Tibial artery (tissue), 4 donors: ENCODE measurements around the gene NANS.

ENCODE experiments used
- DNase-seq, 2 donors: peaks; one replicate each; pipeline ENCODE4 v3.0.0-alpha.2; 2019
- H3K27ac ChIP-seq, 2 donors: fragments of 200-600 bp; sonication (generic) in 1 of 2; 1 replicate in 1 of 2; 2 replicates in 1 of 2; pipeline ENCODE4 v1.5.1; 2018 to 2019; ENCODE audit warnings: mild to moderate bottlenecking in 1 of 2
- H3K27me3 ChIP-seq, 2 donors: fragments of 200-600 bp; sonication (generic) in 1 of 2; one replicate each; pipeline versions ENCODE4 v1.5.1 to v1.6.0; 2016 to 2019
- H3K36me3 ChIP-seq, 3 donors: fragments of 200-600 bp; sonication (generic) in 2 of 3; one replicate each; pipeline ENCODE4 v1.5.1; 2016 to 2019; ENCODE audit warnings: mild to moderate bottlenecking in 2 of 3
- H3K4me1 ChIP-seq, 4 donors: fragments of 200-600 bp; sonication (generic) in 2 of 4; 1 replicate in 3 of 4; 2 replicates in 1 of 4; pipeline ENCODE4 v1.5.1; 2016 to 2019
- H3K4me3 ChIP-seq, 2 donors: fragments of 200-600 bp; sonication (generic) in 1 of 2; 1 replicate in 1 of 2; 2 replicates in 1 of 2; pipeline ENCODE4 v1.5.1; 2018 to 2019; ENCODE audit warnings: mild to moderate bottlenecking in 2 of 2
- H3K9me3 ChIP-seq, 3 donors: fragments of 200-600 bp; sonication (generic) in 1 of 3; one replicate each; pipeline ENCODE4 v1.5.1; 2016 to 2019
- CTCF ChIP-seq, 2 experiments: fragments of 200-600 bp in 1 of 2; fragments of 450-650 bp in 1 of 2; IDR thresholded peaks; one replicate each; pipeline ENCODE4 v1.5.1; 2017 to 2019; ENCODE audit warnings: antibody characterized with exemption in 2 of 2, mild to moderate bottlenecking in 1 of 2, moderate library complexity in 1 of 2
- intact Hi-C: fragments of 100-400 bp; cut with DNase I; formaldehyde crosslinking; loops from one replicate; pipeline ENCODE4 v1.15.0; 2023; ENCODE audit warnings: low total_unique reads

NANS gene

GRCh38 chr9:98064623-98065392 is 8.3 kb downstream of the NANS start:
- Histone ChIP-seq H3K27ac (no peak overlapping the region), H3K4me3 (no peak overlapping the region), H3K27me3 (no peaks in the 10 kb centered on the region), H3K36me3 (peaks cover 15 to 53% (median 43%) of the 10 kb centered on the region in 3 donors), H3K9me3 (no peaks in the 10 kb centered on the region), H3K4me1 (no peaks in the 10 kb centered on the region)
- DNase-seq: no peak
- no peak for TF ChIP-seq CTCF (IDR thresholded peaks at IDR 0.05)
- intact Hi-C loops: no loop called here

GRCh38 chr9:98066235-98066634 is 9.7 kb downstream of the NANS start:
- Histone ChIP-seq H3K4me3 (no peak overlapping the region), H3K27me3 (no peaks in the 10 kb centered on the region), H3K36me3 (peaks cover 15 to 43% (median 38%) of the 10 kb centered on the region in 3 donors), H3K9me3 (no peaks in the 10 kb centered on the region), H3K27ac (no peak overlapping the region), H3K4me1 (no peaks in the 10 kb centered on the region)
- no peak for DNase-seq
- no peak for TF ChIP-seq CTCF (IDR thresholded peaks at IDR 0.05)
- intact Hi-C loops: no loop called here

GRCh38 chr9:98067184-98067583 is 10.7 kb downstream of the NANS start:
- intact Hi-C loops: no loop called here

GRCh38 chr9:98069551-98069950 is 13.0 kb downstream of the NANS start:
- DNase-seq: no peak
- TF ChIP-seq CTCF (IDR thresholded peaks at IDR 0.05): no peak
- Histone ChIP-seq H3K36me3 (peaks cover 2 to 15% (median 12%) of the 10 kb centered on the region in 3 donors), H3K27ac (no peak overlapping the region), H3K4me1 (peaks cover 0 to 6% (median 0%) of the 10 kb centered on the region in 4 donors), H3K4me3 (no peak overlapping the region), H3K27me3 (no peaks in the 10 kb centered on the region), H3K9me3 (no peaks in the 10 kb centered on the region)
- intact Hi-C loops: no loop called here

More at GRCh38 chr9:98067184-98067583, 10.7 kb downstream of the NANS start:
- DNase-seq: no peak
- H3K4me1 ChIP-seq: no peaks in the 10 kb centered on the region
- TF ChIP-seq CTCF (IDR thresholded peaks at IDR 0.05): no peak
- H3K9me3 ChIP-seq: no peaks in the 10 kb centered on the region
- H3K4me3 ChIP-seq: no peak overlapping the region
- no peak overlapping the region for H3K27ac ChIP-seq
- H3K36me3 ChIP-seq: peaks cover 15 to 34% (median 29%) of the 10 kb centered on the region in 3 donors
- no peaks in the 10 kb centered on the region for H3K27me3 ChIP-seq

GRCh38 chr9:98070704-98071103 is 14.2 kb downstream of the NANS start:
- no peaks in the 10 kb centered on the region for H3K27me3 ChIP-seq
- H3K4me3 ChIP-seq: no peak overlapping the region
- no peaks in the 10 kb centered on the region for H3K9me3 ChIP-seq
- TF ChIP-seq CTCF (IDR thresholded peaks at IDR 0.05): no peak
- no peak overlapping the region for H3K27ac ChIP-seq
- peaks cover 0 to 10% (median 6%) of the 10 kb centered on the region in 3 donors for H3K36me3 ChIP-seq
- H3K4me1 ChIP-seq: peaks cover 0 to 6% (median 0%) of the 10 kb centered on the region in 4 donors
- DNase-seq: no peak
- intact Hi-C loops: no loop called here
